GM18517 (cell line): ENCODE results near the gene KDM4B.

Experiments used
- ATAC-seq: cut with Tn5 transposase; IDR thresholded peaks from one replicate; pipeline ENCODE4 v1.9.1; 2021; ENCODE audit warnings: mild to moderate bottlenecking, moderate library complexity; ENCODE audit not compliant: unreplicated experiment

The KDM4B gene

GRCh38 chr19:5048091-5048726 is 79.3 kb downstream of the KDM4B start:
- no peak for ATAC-seq

GRCh38 chr19:5048727-5049553 is 80.0 kb downstream of the KDM4B start:
- no peak for ATAC-seq

- no peak for ATAC-seq
Measured at GRCh38 chr19:5049561-5049960, 80.6 kb downstream of the KDM4B start.

- ATAC-seq: no peak
Measured at GRCh38 chr19:5050067-5050656, 81.2 kb downstream of the KDM4B start.

- no peak for ATAC-seq
Measured at GRCh38 chr19:5050905-5051304, 82.0 kb downstream of the KDM4B start.

- ATAC-seq: no peak
Measured at GRCh38 chr19:5051619-5052018, 82.7 kb downstream of the KDM4B start.

- ATAC-seq: no peak
Measured at GRCh38 chr19:5052515-5052914, 83.6 kb downstream of the KDM4B start.

GRCh38 chr19:5052945-5053485 is 84.1 kb downstream of the KDM4B start:
- no peak for ATAC-seq

- no peak for ATAC-seq
Measured at GRCh38 chr19:5053661-5054060, 84.7 kb downstream of the KDM4B start.

- ATAC-seq: no peak
Measured at GRCh38 chr19:5054551-5055456, 85.9 kb downstream of the KDM4B start.

GRCh38 chr19:5055457-5055776 is 86.5 kb downstream of the KDM4B start:
- no peak for ATAC-seq

- ATAC-seq: no peak
Measured at GRCh38 chr19:5057860-5058259, 88.9 kb downstream of the KDM4B start.

GRCh38 chr19:5058521-5059212 is 89.8 kb downstream of the KDM4B start:
- ATAC-seq: no peak

GRCh38 chr19:5059213-5059574 is 90.3 kb downstream of the KDM4B start:
- ATAC-seq: no peak

GRCh38 chr19:5059793-5060192 is 90.9 kb downstream of the KDM4B start:
- no peak for ATAC-seq

GRCh38 chr19:5062195-5062594 is 93.3 kb downstream of the KDM4B start:
- no peak for ATAC-seq

- no peak for ATAC-seq
Measured at GRCh38 chr19:5062799-5063198, 93.9 kb downstream of the KDM4B start.

GRCh38 chr19:5063873-5064645 is 95.1 kb downstream of the KDM4B start:
- no peak for ATAC-seq

GRCh38 chr19:5064896-5065295 is 96.0 kb downstream of the KDM4B start:
- no peak for ATAC-seq

- ATAC-seq: no peak
Measured at GRCh38 chr19:5065663-5066093, 96.8 kb downstream of the KDM4B start.
